ENCODE results near the gene PRODH. TPM values are rescaled to one million over a fixed set of nuclear protein-coding genes. Genes with fewer than 3 reads are reported as not detected.
"Not testable (repeated sequence)": the region's sequence is repeated elsewhere in the genome, so short reads cannot be mapped to it uniquely, and the experiment has no call there.

Gene PRODH
- total RNA-seq, 2 experiments from 2014 or later = not detected

DNA sequence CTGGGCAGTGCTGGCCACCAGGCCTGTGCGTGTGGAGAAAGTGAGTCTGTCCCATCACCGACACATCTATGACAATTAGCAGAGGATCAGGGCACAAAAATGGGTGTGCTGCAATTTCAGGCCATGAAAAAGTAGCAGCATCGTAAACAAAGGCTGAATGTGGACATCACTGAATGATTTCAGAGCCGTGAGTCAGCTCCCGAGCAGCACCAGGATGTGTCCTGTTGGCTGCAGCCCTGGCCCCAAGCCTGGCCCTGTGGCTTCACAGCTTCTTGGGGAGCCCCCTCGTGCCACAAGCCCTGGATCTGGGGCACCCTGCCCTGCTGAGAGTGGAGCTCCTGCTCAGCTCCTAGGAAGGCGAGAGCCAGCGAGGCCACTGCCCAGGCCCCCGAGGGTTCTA, 20.5 kb downstream of the PRODH start:
- intact Hi-C loops (cut with DNase I, micrococcal nuclease); H3K4me3 Mint-ChIP-seq; H3K9me3 Mint-ChIP-seq; H3K27me3 Mint-ChIP-seq; ATAC-seq (ENCODE audit: poor library complexity); CTCF ChIA-PET; DNase-seq; H3K9me3 ChIP-seq (ENCODE audit: control insufficient read depth in 1 of 2, insufficient read depth in 1 of 2, low read length in 2 of 2); H3K36me3 ChIP-seq (ENCODE audit: insufficient read depth, low read length); H3K27ac Mint-ChIP-seq; H3K36me3 Mint-ChIP-seq (ENCODE audit: low read depth); H3K4me1 Mint-ChIP-seq (ENCODE audit: low read depth); H3K4me3 ChIP-seq (ENCODE audit: low read length); H3K27me3 ChIP-seq (ENCODE audit: control insufficient read depth in 1 of 2, insufficient read depth in 2 of 2, low read length in 2 of 2); H3K27ac ChIP-seq (ENCODE audit: low read depth in 1 of 2, low read length in 2 of 2); H3K4me1 ChIP-seq (ENCODE audit: insufficient read depth, low read length); POLR2A ChIA-PET: not testable (repeated sequence)

DNA sequence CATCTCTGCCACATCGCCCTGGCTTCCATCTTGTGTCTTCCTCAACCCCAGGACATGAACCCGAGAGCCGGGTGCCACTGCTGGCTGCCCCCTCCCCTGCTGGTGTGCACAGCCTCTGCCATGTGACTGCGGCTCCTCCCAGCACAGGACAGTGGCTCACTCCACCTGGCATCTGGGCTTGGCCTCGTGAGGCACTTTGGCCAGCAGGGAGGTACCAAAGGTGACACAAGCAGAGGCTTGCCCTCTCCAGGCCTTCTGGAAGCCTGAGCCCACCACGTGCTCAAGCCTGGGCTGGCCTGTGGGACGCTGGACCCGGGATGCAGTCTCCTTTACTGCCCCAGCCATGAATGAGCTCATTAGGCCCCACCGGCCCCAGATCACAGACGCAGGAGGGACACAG, 21.5 kb downstream of the PRODH start:
- H3K36me3 ChIP-seq (ENCODE audit: insufficient read depth, low read length); DNase-seq; ATAC-seq (ENCODE audit: poor library complexity); H3K4me3 Mint-ChIP-seq; H3K36me3 Mint-ChIP-seq (ENCODE audit: low read depth); H3K27me3 Mint-ChIP-seq; H3K9me3 Mint-ChIP-seq; H3K4me1 Mint-ChIP-seq (ENCODE audit: low read depth); CTCF ChIA-PET; H3K27ac Mint-ChIP-seq; H3K4me3 ChIP-seq (ENCODE audit: low read length); H3K27me3 ChIP-seq (ENCODE audit: control insufficient read depth in 1 of 2, insufficient read depth in 2 of 2, low read length in 2 of 2); intact Hi-C loops (cut with DNase I, micrococcal nuclease); H3K27ac ChIP-seq (ENCODE audit: low read depth in 1 of 2, low read length in 2 of 2); POLR2A ChIA-PET; H3K4me1 ChIP-seq (ENCODE audit: insufficient read depth, low read length); H3K9me3 ChIP-seq (ENCODE audit: control insufficient read depth in 1 of 2, insufficient read depth in 1 of 2, low read length in 2 of 2): not testable (repeated sequence)

DNA sequence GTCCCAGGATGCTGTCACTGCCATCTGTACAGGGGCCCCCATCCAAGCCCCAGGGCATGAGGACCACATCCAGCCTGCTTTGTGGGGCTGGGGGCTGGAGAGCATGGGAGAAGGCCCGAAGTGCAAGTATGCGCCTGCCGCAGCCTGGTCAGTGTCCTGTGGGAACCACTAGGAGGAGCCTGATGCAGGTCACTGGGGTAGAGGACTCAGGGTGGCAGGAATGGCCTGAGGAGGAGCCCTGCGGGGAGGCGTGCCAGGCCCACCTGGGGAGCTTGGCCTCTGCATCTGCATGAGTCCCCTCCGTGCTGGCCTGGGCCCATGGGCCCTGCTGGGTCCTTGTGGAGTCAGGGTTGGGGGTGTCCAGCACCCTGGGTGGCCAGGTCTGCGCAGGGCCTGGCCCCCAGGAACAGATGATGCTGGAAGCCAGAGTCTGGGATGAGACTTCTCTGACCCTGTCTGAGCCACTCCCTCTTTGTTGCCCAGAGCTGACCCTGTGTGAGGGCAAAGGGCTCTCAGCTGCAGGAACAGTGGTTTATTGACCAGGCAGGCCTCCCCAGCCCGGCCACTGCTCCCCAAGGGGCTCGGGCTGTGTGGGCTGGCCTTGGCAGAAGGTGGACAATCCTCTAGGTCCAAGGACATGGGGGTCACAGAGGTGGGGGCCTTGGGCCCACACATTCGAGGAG, 23.7 kb downstream of the PRODH start:
- POLR2A ChIA-PET; H3K4me1 ChIP-seq (ENCODE audit: insufficient read depth, low read length); H3K9me3 Mint-ChIP-seq: not testable (repeated sequence)

DNA sequence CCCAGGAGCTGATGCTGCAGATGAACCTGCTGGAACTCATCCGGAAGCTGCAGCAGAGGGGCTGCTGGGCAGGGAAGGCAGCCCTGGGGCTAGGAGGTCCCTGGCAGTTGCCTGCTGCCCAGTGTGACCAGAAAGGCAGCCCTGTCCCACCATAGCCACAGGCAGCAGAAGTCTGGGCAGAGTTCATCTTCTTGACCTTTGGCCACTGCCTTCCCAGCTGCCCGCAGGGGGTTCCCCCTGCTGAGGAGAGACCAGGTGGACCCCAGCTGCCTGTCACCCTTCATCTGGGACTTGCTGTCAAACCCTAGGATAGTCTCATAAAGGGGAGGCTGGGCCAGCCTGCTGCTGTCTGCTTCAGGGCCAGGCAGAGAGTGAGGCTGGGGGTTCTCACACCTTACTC, 24.6 kb downstream of the PRODH start:
- H3K4me1 ChIP-seq (ENCODE audit: insufficient read depth, low read length); H3K27ac Mint-ChIP-seq; H3K27me3 ChIP-seq (ENCODE audit: control insufficient read depth in 1 of 2, insufficient read depth in 2 of 2, low read length in 2 of 2); H3K9me3 Mint-ChIP-seq; H3K4me1 Mint-ChIP-seq (ENCODE audit: low read depth); intact Hi-C loops (cut with DNase I, micrococcal nuclease); H3K27me3 Mint-ChIP-seq; DNase-seq; H3K9me3 ChIP-seq (ENCODE audit: control insufficient read depth in 1 of 2, insufficient read depth in 1 of 2, low read length in 2 of 2); H3K4me3 ChIP-seq (ENCODE audit: low read length); POLR2A ChIA-PET; CTCF ChIA-PET; H3K27ac ChIP-seq (ENCODE audit: low read depth in 1 of 2, low read length in 2 of 2); H3K4me3 Mint-ChIP-seq; H3K36me3 Mint-ChIP-seq (ENCODE audit: low read depth); ATAC-seq (ENCODE audit: poor library complexity); H3K36me3 ChIP-seq (ENCODE audit: insufficient read depth, low read length): not testable (repeated sequence)

More for the DNA sequence above, 23.7 kb downstream of the PRODH start:
- H3K27ac Mint-ChIP-seq; H3K27ac ChIP-seq (ENCODE audit: low read depth in 1 of 2, low read length in 2 of 2); H3K4me3 Mint-ChIP-seq; H3K27me3 Mint-ChIP-seq; CTCF ChIA-PET; H3K4me1 Mint-ChIP-seq (ENCODE audit: low read depth); intact Hi-C loops (cut with DNase I, micrococcal nuclease); H3K36me3 ChIP-seq (ENCODE audit: insufficient read depth, low read length); H3K36me3 Mint-ChIP-seq (ENCODE audit: low read depth); H3K9me3 ChIP-seq (ENCODE audit: control insufficient read depth in 1 of 2, insufficient read depth in 1 of 2, low read length in 2 of 2); DNase-seq; ATAC-seq (ENCODE audit: poor library complexity); H3K4me3 ChIP-seq (ENCODE audit: low read length); H3K27me3 ChIP-seq (ENCODE audit: control insufficient read depth in 1 of 2, insufficient read depth in 2 of 2, low read length in 2 of 2): not testable (repeated sequence)

DNA sequence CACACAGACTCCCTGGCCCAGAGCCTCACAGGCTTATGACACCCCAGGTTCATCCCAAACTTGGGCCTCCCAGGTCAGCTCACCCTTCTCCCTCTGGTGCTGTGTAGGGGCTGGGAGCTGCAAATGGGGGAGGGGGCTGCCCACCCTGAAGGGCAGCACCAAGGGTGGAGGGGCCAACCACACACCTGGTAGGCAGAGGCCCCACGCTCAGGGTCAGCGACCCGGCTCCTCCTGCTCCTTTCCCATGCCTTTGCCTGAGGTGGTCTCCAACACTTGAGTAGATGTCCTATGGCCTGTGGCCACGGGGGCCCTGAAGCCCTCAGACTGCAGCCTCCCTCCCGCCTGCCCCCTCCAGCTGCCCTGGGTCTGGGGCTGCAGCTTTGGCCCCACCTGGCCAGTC, 26.5 kb downstream of the PRODH start:
- Mint-ChIP-seq H3K27me3 (no peaks in the 10 kb centered on the region), H3K4me1 (ENCODE audit: low read depth) (no peaks in the 10 kb centered on the region), H3K9me3 (no peaks in the 10 kb centered on the region), H3K27ac (no peak overlapping the region), H3K36me3 (ENCODE audit: low read depth) (no peaks in the 10 kb centered on the region), H3K4me3 (no peak overlapping the region)
- Histone ChIP-seq H3K9me3 (ENCODE audit: control insufficient read depth in 1 of 2, insufficient read depth in 1 of 2, low read length in 2 of 2) (no peaks in the 10 kb centered on the region), H3K36me3 (ENCODE audit: insufficient read depth, low read length) (no peaks in the 10 kb centered on the region), H3K27ac (ENCODE audit: low read depth in 1 of 2, low read length in 2 of 2) (no peak overlapping the region), H3K27me3 (ENCODE audit: control insufficient read depth in 1 of 2, insufficient read depth in 2 of 2, low read length in 2 of 2) (no peaks in the 10 kb centered on the region), H3K4me3 (ENCODE audit: low read length) (no peak overlapping the region), H3K4me1 (ENCODE audit: insufficient read depth, low read length) (no peaks in the 10 kb centered on the region)
- POLR2A ChIA-PET = no interaction called here
- no peak for DNase-seq
- TF ChIP-seq, protein P1, sequence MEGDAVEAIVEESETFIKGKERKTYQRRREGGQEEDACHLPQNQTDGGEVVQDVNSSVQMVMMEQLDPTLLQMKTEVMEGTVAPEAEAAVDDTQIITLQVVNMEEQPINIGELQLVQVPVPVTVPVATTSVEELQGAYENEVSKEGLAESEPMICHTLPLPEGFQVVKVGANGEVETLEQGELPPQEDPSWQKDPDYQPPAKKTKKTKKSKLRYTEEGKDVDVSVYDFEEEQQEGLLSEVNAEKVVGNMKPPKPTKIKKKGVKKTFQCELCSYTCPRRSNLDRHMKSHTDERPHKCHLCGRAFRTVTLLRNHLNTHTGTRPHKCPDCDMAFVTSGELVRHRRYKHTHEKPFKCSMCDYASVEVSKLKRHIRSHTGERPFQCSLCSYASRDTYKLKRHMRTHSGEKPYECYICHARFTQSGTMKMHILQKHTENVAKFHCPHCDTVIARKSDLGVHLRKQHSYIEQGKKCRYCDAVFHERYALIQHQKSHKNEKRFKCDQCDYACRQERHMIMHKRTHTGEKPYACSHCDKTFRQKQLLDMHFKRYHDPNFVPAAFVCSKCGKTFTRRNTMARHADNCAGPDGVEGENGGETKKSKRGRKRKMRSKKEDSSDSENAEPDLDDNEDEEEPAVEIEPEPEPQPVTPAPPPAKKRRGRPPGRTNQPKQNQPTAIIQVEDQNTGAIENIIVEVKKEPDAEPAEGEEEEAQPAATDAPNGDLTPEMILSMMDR (IDR thresholded peaks at IDR 0.05) = no peak
- no peak for ATAC-seq (ENCODE audit: poor library complexity)
- intact Hi-C loops (cut with DNase I, micrococcal nuclease) = no loop called here
- CTCF ChIA-PET = no interaction called here

Data from CD4-positive, alpha-beta T cell (primary cell).